SW480 (cell line): Measurements from ENCODE around the gene FKBP4.

Source experiments
- DNase-seq: peaks from one replicate; pipeline ENCODE4 v3.0.0-alpha.2; 2016; ENCODE audit warnings: low spot score

Gene FKBP4

DNA sequence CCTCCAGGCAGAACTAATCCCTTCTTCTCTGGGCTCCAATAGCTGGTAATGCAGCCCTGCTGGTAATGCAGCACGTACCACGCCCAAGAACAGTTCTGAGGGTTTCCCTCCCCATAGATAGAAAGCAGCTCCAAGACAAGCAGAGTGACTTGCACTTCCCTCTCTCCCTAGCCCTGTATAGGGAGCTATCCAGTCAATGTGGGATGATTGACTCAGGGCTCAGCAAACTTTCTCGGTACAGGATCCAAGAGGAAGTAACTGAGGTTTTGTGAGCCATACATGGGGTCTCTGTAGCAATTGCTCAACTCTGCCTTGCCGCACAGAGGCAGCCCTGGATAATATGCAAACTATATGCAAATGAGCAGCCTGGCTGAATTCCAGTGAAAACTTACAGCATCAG is 15.5 kb upstream of the FKBP4 start:
- no peak for DNase-seq

- peak; percentile 62 for DNase-seq
These were observed 10.7 kb upstream of the FKBP4 start for GRCh38 chr12:2783936-2784600.

- no peak for DNase-seq
These were observed 9.8 kb upstream of the FKBP4 start for GRCh38 chr12:2785017-2785416.

GRCh38 chr12:2791089-2791488 is 3.7 kb upstream of the FKBP4 start:
- DNase-seq: no peak

DNA sequence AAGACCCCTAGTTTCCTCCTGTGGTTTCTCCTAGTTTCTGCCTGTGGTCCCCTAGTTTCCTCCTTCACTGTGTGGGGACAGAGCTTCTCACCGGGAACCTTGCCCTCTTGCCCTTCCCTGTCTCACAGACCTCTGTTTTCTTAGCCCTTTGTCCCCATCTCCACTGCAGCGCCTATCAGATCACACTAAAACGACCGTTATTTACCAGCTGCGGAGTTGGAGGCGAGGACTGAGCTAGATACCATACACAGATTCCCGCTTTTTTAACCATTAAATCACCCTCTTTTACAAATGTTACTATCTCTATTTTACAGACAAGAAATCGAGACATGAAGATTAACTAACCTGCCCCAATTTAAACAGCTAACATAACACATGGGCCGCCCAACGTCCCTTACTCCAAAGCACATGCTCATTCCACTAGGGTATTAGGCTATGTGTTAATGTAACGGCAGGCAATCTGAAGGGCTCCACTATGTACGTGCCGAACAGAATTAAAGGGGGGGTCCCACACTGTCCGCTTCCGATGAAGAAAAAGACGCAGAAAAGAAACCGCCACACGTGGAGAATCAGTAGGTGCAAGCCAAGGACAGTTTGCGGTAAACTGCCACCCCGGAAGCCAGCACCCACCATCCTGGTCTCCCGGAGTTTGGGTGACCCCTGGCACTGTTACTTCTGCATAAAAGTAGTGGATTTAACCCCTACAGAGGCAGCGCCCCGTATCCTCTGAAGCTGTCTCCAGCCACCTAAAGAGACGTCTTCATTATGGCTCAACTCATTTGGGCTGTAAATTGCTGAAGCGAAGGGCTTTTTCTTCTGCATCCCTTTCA is 1.9 kb upstream of the FKBP4 start:
- no peak for DNase-seq

GRCh38 chr12:2793561-2793960 is 1.2 kb upstream of the FKBP4 start:
- DNase-seq: no peak

- no peak for DNase-seq
These were observed 507 bp upstream of the FKBP4 start for GRCh38 chr12:2794191-2794735.

DNA sequence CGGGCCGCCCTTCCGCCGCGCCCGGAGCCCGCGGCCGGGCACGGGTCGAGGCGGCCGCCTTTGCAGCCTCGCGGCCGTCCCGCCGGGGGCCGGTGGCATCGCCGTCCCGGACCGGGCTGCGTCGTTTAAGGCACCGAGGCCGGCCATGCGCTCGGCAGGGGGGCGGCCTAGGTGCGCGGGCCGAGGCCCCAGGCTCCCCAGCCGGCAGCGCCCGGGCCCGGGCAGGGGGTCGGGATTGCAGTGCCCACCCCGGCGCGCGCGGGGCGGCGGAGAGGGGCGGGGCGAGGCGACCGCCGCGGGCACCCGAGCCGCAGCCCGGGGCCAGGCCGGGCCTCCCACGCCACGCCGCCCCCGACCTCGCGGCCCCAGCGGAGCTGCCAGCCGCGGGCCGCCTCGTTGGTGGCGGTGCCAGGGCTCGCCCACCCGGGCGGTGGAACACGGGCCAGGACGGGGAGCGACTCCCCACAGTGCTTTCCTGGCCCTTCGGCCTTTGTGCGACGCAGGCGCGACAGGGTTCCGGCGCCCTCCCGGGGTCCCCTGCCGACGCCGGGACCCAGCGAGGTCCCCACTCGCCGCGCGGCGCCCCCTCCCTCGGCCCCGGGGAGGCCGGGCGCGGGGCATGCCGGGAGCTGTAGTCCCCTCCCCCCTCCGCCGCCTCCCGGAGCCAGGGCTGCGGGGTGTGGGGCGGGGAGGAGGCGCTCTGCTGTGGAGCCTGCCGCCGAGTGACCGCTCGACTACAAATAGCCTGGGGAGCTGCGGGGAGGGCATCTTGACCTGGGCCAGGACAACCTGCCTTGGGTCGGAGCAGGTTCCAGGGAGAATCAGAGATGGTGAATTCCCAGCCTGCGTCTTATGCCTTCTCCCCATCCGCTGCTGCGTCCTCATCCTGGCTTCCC is 769 bp downstream of the FKBP4 start:
- peak; percentile 51 for DNase-seq

DNA sequence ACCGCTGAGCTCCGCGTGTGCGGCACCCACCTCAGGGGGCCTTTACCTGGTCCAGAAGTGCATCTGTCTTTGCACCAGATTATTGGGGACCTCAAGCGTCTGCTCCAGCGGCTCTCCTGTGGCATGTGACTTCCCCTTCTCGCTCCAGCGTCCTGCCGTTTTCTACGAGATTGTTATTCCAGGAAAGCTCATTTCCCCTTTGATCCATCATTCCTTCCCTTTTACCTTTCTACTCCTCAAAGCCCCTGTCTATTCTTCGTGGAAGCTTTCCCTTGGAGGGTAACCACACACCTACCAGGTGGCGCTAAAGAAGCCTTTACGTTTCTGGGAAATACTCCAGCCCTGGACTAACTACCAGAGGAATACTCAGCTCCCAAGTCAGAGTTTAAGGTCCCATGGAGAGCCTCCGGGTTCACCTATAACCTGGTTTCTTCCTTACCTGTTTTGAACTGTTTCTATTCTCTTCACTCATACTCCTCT is 1.5 kb downstream of the FKBP4 start:
- DNase-seq: no peak

DNA sequence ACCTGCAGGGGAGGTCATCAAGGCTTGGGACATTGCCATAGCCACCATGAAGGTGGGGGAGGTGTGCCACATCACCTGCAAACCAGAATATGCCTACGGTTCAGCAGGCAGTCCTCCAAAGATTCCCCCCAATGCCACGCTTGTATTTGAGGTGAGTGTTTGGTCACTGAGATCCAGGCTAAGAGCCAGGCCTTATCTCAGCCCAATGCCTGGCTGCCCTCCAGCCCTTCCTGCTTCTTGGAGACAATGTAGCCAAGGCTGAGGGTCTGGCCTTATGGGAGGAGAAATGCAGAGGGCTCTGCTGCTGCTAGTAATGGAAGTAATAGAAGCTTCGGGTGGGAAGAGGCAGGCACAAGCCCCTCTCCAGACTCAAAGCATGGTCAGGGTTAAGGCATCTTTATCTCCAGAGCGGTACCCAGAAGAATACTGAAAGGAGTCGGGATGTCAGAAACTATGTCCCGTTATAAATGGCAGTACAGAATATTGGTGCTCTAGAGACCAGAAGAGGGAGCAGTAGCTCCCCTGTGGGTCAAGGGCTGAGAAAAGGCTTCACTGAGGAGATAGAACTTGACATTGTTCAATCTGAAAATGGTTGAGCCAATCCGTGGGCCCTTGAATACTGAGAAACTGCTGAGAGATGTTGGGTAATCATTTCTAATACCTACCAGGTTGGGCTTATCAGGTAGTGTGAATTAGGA is 3.1 kb downstream of the FKBP4 start:
- DNase-seq: no peak

DNA sequence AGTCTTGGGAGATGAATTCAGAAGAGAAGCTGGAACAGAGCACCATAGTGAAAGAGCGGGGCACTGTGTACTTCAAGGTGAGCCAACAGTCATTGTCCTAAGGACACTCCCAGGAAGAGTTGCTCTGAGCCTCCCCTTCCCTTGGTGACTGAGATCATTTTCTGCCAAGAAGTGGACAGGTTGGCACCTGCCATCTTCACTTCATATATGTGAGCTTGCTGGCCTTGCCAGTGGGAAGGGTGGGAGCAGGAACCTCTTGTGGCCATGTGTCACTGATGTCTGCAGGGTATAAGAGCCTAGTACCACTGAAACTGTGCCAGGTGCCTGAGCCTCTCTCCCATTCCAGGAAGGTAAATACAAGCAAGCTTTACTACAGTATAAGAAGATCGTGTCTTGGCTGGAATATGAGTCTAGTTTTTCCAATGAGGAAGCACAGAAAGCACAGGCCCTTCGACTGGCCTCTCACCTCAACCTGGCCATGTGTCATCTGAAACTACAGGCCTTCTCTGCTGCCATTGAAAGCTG is 5.3 kb downstream of the FKBP4 start:
- DNase-seq: no peak

DNA sequence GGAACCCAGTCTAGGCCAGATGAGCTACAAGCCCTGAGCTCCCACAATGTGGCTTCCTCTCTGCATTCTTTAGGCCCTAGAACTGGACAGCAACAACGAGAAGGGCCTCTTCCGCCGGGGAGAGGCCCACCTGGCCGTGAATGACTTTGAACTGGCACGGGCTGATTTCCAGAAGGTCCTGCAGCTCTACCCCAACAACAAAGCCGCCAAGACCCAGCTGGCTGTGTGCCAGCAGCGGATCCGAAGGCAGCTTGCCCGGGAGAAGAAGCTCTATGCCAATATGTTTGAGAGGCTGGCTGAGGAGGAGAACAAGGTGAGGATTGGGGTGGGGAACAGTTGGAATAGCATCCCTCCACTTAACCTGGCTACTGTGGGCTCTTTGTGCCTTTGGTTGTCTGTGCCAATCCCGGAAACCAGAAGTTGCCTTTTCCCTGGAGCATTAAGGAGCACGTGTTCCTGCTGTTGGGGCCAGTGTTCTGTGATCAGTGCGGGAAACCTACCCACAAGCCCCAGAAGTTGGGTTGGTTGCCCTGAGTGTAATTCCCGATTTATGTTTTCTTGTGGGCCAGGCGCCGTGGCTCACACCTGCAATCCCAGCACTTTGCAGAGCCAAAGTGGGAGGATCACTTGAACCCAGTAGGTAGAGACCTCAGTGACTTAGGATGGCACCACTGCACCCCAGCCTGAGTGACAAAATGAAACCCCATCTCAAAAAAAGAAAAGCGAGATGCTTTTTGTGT is 6.4 kb downstream of the FKBP4 start:
- no peak for DNase-seq

DNA sequence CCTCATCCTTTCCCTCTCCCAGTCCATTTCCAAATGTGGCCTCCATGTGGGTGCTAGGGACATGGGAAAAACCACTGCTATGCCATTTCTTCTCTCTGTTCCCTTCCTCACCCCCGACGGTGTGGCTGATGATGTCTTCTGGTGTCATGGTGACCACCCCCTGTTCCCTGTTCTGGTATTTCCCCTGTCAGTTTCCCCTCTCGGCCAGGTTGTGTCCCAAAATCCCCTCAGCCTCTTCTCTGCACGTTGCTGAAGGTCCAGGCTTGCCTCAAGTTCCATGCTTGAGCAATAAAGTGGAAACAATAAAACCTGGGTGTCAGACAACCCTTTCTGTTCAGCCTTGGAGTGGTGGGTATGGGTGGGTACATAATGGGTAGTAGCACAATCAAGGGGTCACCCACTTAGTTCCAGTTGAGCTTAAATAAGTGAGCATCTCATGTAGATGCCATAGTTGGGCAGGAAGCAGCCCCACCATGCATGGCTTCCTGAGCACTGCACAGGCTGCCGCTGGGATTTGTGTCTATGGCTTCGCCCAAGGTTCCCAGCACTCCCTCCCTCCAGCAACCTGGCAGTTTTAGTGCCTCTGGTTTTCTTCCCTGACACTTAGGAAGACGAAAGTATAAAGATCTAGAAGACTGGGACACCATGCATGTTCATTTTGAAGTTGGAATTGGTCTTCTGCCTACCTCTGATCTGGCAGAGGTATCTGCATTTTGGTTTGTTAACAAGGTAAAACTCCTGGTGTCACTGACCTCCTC is 9.0 kb downstream of the FKBP4 start:
- no peak for DNase-seq

DNA sequence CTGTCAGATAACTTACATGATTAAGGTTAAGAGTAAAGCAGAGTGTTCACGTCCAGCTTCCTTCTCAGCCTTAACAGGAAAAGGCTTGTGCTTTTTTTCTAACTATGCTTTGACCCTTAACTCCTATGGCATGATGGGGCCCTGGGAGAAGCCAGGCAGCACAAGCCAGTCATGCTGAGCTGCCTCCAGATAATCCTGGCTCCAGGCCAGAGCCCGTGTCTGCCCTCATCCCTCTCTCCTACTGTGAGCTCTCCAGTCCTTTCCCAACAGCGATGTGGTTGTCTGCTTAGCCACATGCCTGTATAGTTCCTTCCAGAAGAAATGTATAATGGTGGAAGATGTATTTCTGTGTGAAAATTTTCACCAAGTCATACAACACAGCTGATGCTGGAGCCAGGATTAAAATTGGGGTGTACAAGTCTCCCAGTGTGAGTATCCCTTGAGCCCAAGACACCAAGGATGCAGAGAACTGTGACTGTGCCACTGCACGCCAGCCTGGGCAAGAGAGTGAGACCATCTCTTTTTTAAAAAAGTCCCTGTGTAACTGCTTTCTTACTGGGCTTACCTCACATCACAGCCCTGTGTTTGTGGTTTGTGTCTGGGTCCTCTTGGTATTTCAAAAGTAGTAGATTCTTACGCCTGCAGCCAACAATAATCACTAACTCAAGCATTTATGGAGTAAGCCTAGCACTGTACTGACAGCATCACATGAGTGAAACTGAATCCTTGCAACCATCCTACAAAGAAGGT is 9.8 kb downstream of the FKBP4 start:
- no peak for DNase-seq

- DNase-seq: no peak
These were observed 10.4 kb downstream of the FKBP4 start for GRCh38 chr12:2805143-2805520.

GRCh38 chr12:2806700-2807099 is 11.9 kb downstream of the FKBP4 start:
- DNase-seq: no peak

DNA sequence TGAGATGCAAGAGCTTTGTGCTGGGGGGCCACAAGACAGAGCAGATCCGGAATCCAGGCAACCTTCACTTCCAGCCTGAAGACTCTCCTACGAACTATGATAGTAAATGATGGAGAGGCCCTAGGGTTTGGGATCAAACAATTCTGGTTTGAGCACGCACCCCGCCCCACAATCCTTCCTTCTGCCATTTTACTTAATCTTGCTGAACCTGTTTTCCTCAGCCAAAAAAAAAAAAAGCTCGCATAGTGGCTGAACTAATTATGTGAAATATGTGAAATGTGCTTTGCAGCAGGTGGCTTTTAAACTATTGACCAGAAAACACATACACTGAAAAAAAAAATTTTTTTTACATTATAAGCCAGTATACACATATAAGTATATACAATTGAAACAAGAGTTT is 17.0 kb downstream of the FKBP4 start:
- no peak for DNase-seq

GRCh38 chr12:2812290-2813213 is 17.8 kb downstream of the FKBP4 start, which contains the start of gene ITFG2:
TSS of gene ITFG2 (plus strand) at chr12:2812668. CDS start at chr12:2812761, 93 bp downstream.
- DNase-seq: peak; percentile 100
